ENCODE measurements around the gene VAT1. TPM values are rescaled to one million over a fixed set of nuclear protein-coding genes. Genes with fewer than 3 reads are reported as not detected.

Gene VAT1
- total and polyA plus RNA-seq, 2 of the 13 experiments (the other 11 are each of a cell fraction or from before 2014, with no cell fraction given), result 143 to 205 TPM

DNA sequence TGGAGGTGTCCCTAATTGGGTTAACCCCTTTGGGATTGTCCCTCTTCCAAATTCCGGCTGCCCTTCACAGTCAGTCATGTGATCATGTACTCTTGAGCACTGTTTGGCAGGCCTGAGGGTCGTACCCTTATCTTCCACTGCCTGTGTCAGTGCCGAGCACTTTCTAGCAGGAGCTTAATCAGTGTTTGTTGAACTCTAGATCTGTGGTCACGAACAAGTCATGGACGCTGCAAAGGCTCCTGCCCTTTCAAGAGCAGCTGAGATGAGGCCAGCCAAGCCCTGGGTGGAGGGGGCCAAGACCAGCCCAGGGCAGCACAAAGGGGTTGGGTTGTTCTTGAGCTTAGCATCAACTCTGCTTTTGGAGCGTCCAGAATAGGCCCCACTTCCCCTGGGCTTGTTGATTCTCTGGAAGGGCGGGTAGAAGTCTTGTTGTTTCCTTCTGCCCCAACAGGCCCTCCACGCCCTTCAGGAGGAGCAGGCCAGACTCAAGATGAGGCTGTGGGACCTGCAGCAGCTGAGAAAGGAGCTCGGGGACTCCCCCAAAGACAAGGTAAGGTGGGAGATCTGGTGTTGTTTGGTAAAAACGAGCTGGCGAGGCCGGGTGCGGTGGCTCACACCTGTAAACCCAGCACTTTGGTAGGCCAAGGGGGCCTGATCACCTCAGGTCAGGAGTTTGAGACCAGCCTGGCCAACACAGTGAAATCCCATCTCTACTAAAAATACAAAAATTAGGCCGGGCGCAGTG lies 10.3 kb downstream of the VAT1 start (continued):
- TF ChIP-seq HIVEP1 (CRISPR knock-in tag; IDR thresholded peaks at IDR 0.05) (0 out of 2 replicates have a peak, but pooled peaks have one; percentile 39), GATAD2A (CRISPR knock-in tag; IDR thresholded peaks at IDR 0.05) (0 out of 2 replicates have a peak, but pooled peaks have one; percentile 14), NAIF1 (CRISPR knock-in tag; IDR thresholded peaks at IDR 0.05; ENCODE audit: borderline replicate concordance) (no peak), GATA4 (IDR thresholded peaks at IDR 0.05; ENCODE audit: borderline replicate concordance, low read depth) (no peak), FOXJ3 (CRISPR knock-in tag; IDR thresholded peaks at IDR 0.05; ENCODE audit: borderline replicate concordance) (no peak), SYNCRIP (IDR thresholded peaks at IDR 0.05; ENCODE audit: insufficient read depth, low read depth, low read length) (no peak), BHLHE40 (IDR thresholded peaks at IDR 0.05; ENCODE audit: low read length) (no peak), KAT2B (IDR thresholded peaks at IDR 0.05; ENCODE audit: borderline replicate concordance, low read depth, low read length) (no peak), KMT2A (CRISPR knock-in tag; IDR thresholded peaks at IDR 0.05) (no peak), NFIC (IDR thresholded peaks at IDR 0.05; ENCODE audit: low read length) (no peak), ZMYM3 (CRISPR knock-in tag; IDR thresholded peaks at IDR 0.05) (no peak), KDM4B (CRISPR knock-in tag; IDR thresholded peaks at IDR 0.05) (no peak), HMG20B (CRISPR knock-in tag; conservative IDR thresholded peaks at IDR 0.05) (no peak), ZNF30 (CRISPR knock-in tag; IDR thresholded peaks at IDR 0.05) (no peak), CEBPB (IDR thresholded peaks at IDR 0.05; ENCODE audit: borderline replicate concordance, low read depth, low read length) (no peak), MIER2 (CRISPR knock-in tag; IDR thresholded peaks at IDR 0.05) (no peak)
- TF ChIP-seq, protein P1, sequence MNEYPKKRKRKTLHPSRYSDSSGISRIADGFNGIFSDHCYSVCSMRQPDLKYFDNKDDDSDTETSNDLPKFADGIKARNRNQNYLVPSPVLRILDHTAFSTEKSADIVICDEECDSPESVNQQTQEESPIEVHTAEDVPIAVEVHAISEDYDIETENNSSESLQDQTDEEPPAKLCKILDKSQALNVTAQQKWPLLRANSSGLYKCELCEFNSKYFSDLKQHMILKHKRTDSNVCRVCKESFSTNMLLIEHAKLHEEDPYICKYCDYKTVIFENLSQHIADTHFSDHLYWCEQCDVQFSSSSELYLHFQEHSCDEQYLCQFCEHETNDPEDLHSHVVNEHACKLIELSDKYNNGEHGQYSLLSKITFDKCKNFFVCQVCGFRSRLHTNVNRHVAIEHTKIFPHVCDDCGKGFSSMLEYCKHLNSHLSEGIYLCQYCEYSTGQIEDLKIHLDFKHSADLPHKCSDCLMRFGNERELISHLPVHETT (CRISPR knock-in tag; conservative IDR thresholded peaks at IDR 0.05), result no peak
- TF ChIP-seq, protein P2, sequence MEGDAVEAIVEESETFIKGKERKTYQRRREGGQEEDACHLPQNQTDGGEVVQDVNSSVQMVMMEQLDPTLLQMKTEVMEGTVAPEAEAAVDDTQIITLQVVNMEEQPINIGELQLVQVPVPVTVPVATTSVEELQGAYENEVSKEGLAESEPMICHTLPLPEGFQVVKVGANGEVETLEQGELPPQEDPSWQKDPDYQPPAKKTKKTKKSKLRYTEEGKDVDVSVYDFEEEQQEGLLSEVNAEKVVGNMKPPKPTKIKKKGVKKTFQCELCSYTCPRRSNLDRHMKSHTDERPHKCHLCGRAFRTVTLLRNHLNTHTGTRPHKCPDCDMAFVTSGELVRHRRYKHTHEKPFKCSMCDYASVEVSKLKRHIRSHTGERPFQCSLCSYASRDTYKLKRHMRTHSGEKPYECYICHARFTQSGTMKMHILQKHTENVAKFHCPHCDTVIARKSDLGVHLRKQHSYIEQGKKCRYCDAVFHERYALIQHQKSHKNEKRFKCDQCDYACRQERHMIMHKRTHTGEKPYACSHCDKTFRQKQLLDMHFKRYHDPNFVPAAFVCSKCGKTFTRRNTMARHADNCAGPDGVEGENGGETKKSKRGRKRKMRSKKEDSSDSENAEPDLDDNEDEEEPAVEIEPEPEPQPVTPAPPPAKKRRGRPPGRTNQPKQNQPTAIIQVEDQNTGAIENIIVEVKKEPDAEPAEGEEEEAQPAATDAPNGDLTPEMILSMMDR (CRISPR knock-in tag; IDR thresholded peaks at IDR 0.05), result no peak
- TF ChIP-seq, protein P3, sequence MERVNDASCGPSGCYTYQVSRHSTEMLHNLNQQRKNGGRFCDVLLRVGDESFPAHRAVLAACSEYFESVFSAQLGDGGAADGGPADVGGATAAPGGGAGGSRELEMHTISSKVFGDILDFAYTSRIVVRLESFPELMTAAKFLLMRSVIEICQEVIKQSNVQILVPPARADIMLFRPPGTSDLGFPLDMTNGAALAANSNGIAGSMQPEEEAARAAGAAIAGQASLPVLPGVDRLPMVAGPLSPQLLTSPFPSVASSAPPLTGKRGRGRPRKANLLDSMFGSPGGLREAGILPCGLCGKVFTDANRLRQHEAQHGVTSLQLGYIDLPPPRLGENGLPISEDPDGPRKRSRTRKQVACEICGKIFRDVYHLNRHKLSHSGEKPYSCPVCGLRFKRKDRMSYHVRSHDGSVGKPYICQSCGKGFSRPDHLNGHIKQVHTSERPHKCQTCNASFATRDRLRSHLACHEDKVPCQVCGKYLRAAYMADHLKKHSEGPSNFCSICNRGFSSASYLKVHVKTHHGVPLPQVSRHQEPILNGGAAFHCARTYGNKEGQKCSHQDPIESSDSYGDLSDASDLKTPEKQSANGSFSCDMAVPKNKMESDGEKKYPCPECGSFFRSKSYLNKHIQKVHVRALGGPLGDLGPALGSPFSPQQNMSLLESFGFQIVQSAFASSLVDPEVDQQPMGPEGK (CRISPR knock-in tag; IDR thresholded peaks at IDR 0.05), result peak; percentile 52
- TF ChIP-seq, protein P4, sequence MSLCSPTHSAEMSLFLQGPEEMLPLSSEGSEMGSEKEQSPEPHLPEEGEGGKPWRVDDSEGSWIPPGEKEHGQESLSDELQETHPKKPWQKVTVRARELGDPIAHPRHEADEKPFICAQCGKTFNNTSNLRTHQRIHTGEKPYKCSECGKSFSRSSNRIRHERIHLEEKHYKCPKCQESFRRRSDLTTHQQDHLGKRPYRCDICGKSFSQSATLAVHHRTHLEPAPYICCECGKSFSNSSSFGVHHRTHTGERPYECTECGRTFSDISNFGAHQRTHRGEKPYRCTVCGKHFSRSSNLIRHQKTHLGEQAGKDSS (CRISPR knock-in tag; IDR thresholded peaks at IDR 0.05; ENCODE audit: borderline replicate concordance, low read depth), result peak; percentile 98
- TF ChIP-seq, protein P5, sequence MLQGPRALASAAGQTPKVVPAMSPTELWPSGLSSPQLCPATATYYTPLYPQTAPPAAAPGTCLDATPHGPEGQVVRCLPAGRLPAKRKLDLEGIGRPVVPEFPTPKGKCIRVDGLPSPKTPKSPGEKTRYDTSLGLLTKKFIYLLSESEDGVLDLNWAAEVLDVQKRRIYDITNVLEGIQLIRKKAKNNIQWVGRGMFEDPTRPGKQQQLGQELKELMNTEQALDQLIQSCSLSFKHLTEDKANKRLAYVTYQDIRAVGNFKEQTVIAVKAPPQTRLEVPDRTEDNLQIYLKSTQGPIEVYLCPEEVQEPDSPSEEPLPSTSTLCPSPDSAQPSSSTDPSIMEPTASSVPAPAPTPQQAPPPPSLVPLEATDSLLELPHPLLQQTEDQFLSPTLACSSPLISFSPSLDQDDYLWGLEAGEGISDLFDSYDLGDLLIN (CRISPR knock-in tag; IDR thresholded peaks at IDR 0.05; ENCODE audit: borderline replicate concordance), result no peak
- TF ChIP-seq, protein P6, sequence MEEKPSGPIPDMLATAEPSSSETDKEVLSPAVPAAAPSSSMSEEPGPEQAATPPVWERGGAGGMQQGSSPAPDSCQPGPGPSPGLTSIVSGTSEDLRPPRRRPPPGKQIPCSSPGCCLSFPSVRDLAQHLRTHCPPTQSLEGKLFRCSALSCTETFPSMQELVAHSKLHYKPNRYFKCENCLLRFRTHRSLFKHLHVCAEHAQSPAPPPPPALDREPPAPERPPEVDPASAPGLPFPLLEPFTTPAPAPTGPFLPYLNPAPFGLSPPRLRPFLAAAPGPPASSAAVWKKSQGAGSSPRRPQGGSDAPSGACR (CRISPR knock-in tag; IDR thresholded peaks at IDR 0.05), result no peak
